Skeletal muscle satellite cell (primary cell): ENCODE measurements around the gene TXNRD3. TPM values are rescaled to one million over a fixed set of nuclear protein-coding genes. Genes with fewer than 3 reads are reported as not detected.

Experiments
- small RNA-seq: library from RNA; depleted of rRNA; stranded (forward); fragments of <200 nt; gene quantifications from one replicate; pipeline ENCODE3, GENCODE V24; 2012

The TXNRD3 gene

Small RNA genes within 50 kb of the gene (small RNA-seq; reads per million reads assigned to genes)
- gene RNA5SP138, result not detected
